Adrenal gland (tissue), 5 donors: ENCODE measurements around the gene MARCHF11.

Source experiments
- CTCF ChIP-seq, 6 experiments: fragments of 450-650 bp in 4 of 6; fragments of 200-600 bp in 2 of 6; sonication (generic) in 1 of 6; IDR thresholded peaks; 1 replicate in 5 of 6; 2 replicates in 1 of 6; pipeline versions ENCODE4 v1.5.1 to v1.8.0; 2016 to 2021; ENCODE audit warnings: antibody characterized with exemption in 6 of 6, mild to moderate bottlenecking in 2 of 6, moderate library complexity in 1 of 6
- POLR2A ChIP-seq, 2 donors: fragments of 450-650 bp; IDR thresholded peaks; one replicate each; pipeline ENCODE4 v1.6.1; 2017; ENCODE audit warnings: antibody characterized with exemption in 2 of 2, mild to moderate bottlenecking in 2 of 2, moderate library complexity in 1 of 2
- donor health status: DM: no; HTN: no; CAD: no.

- TF ChIP-seq CTCF (IDR thresholded peaks at IDR 0.05) (no peak), POLR2A (IDR thresholded peaks at IDR 0.05) (no peak)
Measured at GRCh38 chr5:16104961-16105360, 74.6 kb downstream of the MARCHF11 start.
